Dedifferentiated amniotic fluid mesenchymal stem cell (primary cell): ENCODE measurements around the gene RHBDD1.
"Not testable (repeated sequence)": the region's sequence is repeated elsewhere in the genome, so short reads cannot be mapped to it uniquely, and the experiment has no call there.

Source experiments
- DNase-seq: peaks from one replicate; pipeline ENCODE4 v3.0.0-alpha.2; 2016; ENCODE audit errors: extremely low spot score

Gene RHBDD1

DNA sequence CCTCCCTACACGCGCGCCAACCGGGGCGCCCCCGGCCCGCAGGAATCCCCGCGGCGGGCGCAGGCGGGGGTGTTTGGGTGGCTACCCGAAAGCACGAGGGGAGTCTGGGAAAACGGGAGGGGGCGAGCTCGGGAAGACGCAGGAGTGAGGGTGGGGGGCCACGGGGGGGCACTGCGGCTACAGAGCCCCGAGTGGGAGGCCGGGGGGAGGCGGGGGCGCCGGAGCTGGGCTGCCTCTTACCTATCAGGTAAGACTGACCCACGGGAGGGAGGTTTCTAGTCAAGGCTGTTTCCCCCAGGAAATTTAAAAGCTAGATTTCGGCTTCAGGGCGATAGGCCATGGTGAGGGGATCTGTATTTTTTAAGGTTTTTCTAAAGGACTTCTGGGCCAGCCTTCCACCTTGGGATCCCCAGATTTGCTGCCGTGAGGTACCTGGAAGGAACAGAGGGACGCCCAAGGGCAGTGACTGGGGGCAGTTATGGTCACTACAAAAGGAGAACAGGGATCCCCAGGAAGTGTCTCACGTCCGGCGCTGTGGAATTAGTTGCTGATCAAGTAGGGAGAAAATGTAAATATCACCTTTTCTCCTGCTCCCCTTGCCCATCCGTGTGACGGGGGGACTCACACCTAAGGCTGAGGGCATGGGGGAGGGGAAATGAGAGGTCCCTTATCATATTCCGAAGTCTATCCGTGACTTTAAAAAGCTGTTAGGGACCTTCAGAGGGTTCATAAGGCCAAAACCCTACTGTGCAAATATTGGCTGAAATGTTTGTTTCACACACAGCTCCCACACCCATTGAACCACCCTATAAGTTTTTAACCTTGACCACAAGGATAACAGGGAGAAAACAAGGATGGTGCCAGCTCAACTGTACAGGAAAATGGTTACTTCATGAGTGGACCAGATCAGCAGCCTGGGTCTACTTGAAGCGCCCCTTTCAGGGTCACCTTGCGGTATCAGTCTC, 35.6 kb upstream of the RHBDD1 start:
- DNase-seq = no peak

DNA sequence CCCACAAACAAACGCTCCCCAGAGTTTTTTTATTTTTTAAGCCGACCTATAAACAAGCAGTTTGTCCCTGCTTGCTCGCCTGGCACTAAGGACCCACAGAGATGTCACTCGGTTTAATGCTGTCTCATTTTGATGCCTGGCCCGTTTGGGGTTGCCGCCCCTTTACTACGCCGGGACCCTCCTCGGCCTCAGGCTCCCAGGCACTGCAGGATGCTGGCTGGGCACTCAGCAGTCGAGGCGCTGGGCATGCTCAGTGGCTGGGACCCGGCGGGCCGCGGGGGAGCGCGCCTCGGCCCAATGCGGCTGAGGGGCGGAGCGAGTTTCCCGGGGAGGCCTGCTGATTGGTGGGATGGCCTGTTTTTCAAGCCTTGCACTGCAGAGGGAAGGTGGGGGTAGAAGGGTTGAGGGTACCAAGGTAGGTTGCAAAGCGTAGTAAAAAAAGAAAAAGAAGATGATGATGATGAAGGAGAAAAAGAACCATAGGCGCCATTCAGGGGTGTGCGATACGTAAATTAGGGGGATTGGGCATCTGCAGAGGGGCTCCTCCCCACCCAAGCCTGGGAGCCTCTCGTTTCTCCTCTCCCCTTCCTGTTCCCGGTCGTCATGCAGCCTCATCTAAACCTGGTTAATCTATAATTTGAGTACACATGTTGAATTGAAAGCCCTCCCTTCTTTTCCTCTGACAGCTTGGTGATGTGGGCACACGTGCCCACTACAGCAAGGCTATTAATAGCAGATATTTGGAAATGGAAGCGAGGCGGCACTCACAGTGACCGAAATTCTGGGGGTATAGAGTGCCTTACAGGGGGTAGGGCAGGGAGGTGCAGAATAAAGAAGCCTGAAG, 34.7 kb upstream of the RHBDD1 start:
- DNase-seq = no peak

DNA sequence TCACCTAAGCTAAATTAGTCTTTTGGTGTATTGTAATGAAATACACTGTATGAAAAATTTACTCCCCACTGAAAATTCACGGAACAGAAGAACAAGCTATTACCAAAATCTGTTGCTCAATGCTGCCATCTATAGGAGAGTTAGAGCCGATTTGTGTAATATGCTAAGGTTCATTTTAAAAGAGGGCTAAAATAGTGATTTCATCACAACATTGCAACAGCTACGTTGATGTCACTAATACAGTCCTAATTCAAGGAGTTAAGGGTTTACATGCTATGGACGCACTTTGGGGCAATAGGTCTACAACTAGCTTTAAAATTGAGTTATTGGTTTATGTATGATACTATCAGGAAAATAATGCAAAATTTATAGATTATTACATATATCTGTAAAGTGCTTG, 33.3 kb upstream of the RHBDD1 start:
- peak; percentile 93 for DNase-seq

DNA sequence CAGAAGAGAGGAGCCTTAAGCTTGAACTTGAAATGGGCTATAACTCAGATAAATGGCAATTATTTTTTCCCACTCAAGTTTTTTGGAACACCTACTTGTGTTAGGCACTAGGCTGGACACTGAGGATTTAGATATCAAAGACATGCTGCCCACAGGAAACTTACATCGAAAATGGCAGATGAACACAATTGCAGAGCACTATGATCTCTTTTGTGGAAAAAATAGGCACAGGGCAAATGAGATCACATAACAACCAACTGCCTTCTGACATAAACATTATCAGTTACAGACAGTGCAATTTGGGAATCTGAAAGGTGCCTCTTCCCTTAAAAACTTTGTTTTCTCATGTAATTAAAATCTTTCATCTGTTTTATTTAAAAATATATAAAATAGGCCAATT, 32.4 kb upstream of the RHBDD1 start:
- DNase-seq = no peak

DNA sequence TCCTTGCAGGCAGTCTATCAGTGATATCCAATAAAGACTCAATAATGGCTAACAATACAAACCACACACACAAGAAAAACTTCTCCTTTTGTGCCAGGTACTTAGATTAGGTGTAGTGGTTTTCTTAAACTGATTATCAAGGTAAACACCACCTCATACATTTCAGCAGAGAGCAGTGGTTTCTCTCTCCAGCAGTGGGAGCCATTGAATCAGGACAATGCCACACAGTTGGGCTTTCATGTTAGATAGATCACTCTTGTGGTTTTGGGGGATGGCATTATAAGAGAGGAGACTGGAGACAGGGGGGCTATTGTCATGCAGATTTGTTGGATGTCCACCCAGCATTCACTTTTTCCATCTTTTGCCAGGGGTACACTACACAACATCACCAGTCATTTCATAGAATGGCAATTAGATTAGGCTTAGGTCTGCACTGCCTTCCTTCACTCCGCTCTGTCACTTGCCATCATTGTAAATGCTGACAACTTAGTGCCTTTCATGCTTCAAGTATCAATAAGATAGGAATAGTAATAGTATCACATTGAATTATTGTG, 22.6 kb upstream of the RHBDD1 start:
- DNase-seq = no peak

DNA sequence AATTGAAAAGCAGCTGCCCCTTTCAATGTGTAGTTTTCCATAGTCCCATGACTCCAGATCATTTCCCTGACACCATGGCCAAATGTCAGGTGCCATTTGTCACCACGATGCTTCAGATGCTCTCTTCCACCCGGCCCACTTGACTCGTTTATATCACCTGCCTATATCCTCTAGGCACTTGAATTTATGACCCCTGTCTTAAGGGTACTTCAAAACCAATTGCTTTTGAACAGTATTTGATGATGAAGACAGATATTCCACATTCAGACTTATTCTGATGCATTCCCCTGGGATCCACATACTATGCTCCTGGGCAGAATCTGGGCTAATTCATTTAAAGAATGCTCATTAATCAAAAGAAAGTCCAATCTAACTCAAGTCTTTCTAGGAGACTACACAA, 16.9 kb upstream of the RHBDD1 start:
- DNase-seq = no peak

DNA sequence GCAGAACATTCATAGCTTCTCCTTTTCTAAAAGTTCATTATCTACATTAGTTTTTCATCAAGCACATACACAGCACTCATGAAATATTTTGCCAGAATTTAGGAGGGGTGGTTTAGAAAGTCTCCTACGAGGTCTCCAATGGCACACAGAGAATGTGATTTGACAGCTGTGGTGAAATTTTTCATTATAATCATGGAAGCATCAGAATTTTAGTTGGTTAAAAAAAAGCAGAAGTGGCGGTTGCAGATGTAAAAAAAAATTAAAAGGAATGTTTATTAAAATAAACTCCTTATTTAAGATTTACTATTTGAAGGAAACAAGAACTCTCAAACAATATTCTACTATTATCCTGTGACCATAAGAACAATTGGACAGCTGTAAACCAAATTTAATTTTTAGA, 10.8 kb upstream of the RHBDD1 start:
- no peak for DNase-seq

DNA sequence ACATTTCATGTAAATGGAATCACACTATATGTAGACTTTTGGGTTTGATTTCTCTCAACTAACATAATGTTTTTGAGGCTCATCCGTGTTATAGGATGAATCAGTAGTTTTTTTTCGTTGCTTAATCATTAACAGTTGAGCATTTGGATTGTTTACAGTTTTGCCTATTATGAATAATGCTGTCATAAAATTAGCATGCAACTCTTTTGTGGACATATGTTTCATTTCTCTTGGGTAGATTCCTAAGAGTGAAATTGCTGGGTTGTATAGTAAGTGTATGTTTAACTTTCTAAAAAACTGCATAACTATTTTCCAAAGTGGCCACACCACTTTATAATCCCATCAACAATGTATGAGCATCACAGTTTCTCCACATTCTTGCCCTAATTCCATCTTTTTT, 7.7 kb upstream of the RHBDD1 start:
- no peak for DNase-seq

DNA sequence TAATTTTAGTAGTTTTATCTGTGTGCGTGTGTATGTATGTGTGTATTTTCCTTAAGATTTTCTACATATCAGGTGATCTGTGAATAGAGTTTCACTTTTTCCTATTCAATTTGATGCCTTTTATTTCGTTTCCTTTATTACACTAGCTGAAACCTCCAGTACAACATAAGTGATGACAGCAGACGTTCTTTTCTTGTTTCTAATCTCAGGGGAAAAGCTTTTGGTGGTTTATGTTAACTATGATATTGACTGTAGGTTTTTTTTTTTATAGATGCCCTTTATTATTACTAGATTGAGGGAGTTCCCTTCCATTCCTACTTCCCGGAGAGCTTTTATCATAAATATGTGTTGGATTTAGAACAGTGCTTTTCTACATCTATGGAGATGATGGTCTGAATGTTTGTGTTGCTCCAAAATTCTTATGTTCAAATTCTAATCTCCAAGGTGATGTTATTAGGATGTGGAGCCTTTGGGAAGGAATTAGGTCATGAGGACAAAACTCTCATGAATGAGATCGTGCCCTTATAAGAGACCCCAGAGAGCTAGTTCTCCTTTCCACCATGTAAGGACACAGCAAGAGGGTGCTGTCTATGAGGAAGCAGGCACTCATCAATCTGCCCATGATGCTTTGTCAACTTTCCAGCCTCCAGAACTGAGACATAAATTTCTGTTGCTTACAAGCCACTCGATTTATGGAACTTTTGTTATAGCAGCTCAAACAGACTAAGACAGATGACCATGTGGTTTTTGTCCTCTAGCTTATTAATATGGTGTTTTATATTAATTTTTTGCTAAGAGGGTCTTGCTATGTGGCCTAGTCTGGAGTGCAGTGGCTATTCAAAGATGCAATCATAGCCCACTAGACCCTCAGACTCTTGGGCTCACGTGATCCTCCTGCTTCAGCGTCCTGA, 5.9 kb upstream of the RHBDD1 start:
- DNase-seq = no peak

DNA sequence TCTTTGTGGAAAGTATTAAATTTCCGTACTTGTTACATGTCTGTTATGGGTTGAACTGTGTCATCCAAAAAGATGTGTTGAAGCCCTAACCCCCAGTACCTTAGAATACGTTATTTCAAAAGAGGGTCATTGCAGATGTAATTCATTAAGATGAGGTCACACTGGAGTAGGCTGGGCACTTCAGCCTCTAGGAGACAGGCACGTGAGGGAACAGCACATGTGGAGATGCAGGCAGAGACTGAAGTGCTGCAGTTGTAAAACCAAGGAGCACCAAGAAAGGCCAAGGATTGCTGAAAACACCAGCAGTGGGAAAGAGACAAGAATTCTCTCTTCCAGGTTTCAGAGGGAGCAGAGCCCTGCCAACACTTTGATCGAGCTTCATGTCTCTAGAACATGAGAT, 4.6 kb upstream of the RHBDD1 start:
- no peak for DNase-seq

DNA sequence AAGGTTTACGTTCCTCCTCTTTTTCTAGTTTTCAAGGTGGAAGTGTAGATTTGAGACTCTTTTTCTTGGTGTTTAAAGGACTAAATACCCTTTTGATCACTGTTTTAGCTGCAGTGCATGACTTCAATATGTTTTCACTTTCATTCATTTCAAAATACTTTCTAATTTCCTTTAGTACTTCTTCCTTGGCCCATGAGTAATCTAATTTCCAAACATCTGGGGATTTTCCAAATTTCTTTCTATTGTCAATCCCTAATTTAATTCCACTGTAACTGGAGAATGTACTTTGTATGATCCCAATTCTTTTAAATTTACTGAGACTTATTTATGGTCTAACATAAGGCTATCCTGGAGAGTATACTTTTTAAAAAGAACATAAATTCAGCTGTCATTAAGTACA, 3.8 kb upstream of the RHBDD1 start:
- no peak for DNase-seq

DNA sequence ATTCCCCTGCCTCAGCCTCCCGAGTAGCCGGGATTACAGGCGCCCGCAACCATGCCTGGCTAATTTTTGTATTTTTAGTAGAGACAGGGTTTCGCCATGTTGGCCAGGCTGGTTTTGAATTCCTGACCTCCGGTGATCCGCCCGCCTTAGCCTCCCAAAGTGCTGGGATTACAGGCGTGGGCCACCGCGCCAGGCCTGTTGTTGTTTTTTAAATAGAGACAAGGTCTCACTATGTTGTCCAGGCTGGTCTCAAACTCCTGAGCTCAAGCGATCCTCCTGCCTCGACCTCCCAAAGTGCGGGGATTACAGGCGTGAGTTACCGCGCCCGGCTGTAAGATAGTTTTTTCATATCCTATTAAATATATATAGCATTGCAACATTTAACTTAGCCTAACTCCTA, 974 bp upstream of the RHBDD1 start:
- DNase-seq = not testable (repeated sequence)

DNA sequence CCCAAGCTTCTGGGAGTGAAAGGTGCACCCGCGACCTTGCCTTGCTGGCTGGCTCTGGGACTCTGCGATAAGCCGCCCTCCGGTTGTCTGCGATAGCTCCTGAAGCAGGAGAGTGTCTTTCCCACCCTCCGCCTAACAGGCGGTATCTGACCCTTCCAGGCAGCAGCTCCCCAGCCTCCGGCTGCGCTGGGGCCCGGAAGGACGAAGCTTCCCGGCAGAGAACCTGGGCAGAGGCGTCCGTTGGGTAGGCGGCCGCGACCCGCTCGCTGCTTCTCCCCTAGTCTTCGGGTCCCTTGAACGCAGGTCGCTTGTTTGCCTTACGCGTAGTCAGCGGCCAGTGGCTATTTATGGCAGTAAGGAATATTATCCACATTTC, 446 bp upstream of the RHBDD1 start:
- DNase-seq = no peak

DNA sequence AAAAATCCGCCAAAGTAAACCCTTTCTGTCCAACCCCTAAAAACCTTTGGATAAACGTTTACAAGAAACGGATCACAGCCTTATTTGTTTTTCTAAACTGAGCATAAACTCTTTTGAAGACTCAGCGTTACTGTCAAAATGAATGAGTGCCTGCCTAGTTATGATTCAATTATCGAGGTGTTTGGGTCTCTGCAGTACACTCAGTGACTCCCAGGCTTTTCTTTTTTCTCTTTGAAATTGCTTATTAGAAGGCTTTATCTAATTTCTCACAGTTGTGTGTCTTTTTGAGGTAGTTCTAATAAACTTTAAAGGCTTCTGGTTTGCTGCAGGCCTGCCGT, 663 bp downstream of the RHBDD1 start:
- DNase-seq = no peak

DNA sequence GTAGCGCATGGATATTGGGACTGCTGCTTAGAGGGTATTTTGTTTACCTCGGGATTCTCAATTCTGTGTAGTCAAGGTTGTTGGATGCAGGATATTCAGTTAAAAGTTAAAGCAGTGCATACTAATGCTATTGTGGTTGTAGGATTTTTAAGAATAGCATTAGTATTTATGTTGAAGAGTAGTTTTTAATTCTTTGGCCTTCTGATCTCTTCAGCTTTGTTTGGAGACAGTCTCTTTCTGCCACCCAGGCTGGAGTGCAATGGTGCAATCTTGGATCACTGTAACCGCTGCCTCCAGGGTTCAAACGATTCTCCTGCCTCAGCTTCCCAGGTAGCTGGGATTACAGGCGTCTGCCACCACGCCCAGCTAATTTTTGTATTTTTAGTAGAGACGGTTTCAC, 1.5 kb downstream of the RHBDD1 start:
- no peak for DNase-seq

DNA sequence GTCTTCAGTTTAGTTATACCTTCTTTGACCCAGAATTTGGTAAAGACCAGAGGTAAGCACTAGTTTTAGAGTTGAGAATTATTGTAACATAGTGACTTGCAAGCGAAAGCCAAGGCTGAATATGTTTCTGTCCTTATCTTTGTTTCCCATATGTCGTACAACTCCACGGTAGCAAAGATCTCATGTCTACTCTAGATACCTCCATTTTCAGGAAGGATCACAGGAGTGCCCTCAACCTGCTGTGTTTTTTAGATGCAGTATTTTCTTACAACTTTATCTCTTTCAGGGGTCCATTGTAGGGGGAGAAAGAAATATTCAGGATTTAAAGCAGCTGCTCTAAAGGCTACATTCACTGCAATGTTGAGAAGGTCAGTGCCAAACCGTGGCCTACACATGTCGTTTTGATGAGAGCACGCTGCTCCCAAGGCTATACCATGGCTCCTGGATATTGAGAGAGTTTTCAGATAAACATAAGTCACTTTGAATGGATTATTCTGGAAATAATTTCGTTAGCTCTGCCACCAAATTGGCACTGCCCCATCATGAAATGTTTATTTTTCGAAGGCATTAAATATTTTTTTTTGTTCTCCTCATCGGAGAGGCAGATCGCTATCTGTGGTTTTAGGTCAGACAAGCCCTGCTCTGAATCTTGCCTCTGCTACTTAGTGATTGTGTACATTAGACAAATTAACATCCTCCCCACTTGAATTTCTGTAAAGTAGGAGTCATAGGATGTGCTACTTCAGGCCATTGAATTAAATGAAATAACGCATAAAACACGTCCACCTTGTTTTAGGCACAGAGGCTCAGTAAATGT, 2.1 kb downstream of the RHBDD1 start:
- DNase-seq = no peak

DNA sequence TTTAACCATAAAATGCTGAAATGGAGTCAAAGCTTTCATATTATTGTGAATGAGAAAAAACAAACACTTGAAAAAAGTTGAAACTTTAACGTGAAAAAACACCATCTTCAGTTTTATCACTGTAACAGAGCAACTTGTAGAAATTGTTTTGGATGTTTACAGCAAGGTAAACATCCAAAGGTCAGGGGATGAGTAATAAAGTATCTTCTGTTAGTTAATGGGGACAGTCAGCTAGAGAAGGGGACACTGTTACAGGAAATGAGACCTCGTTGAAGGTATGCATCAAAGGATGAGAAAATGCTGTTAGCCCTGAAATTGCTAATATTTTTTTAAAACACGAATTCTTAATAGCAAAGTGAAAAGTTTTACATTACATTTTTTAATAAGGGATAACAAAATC, 2.9 kb downstream of the RHBDD1 start:
- DNase-seq = no peak

DNA sequence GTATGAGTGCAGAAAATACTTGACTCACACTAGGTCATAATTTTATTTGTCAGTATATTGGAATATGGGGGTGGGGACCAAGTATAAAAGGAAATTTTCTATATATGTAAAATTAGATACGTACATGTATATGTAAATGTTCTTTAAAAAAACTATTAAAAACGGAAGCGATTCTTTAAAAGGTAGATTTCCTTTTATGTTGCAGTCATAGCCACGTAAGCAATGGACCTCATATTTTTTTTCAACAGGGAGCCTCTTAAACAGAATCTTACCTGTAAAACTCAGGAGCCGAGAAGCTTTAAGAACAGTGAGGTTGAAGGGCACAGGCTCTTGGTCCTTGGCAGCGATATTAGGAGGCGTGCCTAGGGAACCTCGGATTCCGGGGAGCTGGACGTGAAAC, 3.3 kb downstream of the RHBDD1 start:
- no peak for DNase-seq

DNA sequence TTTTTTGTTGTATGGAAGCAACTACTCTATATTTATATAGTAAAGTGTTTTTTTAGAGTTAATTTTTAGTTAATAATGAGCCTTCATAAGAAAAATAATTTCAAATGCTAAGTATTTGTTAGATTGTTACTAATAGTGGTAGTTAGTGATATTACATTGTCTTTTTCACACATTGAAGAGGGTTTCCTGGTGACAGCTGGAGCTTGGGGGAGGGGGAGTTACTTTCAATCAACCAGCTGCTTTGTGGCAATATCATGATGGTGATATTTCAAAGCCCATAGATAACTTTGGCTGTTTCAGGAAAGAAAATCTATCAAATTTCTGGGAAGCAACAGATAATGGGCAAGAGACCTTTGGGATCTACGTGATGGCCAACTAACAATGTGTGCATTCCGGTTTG, 4.1 kb downstream of the RHBDD1 start:
- no peak for DNase-seq

DNA sequence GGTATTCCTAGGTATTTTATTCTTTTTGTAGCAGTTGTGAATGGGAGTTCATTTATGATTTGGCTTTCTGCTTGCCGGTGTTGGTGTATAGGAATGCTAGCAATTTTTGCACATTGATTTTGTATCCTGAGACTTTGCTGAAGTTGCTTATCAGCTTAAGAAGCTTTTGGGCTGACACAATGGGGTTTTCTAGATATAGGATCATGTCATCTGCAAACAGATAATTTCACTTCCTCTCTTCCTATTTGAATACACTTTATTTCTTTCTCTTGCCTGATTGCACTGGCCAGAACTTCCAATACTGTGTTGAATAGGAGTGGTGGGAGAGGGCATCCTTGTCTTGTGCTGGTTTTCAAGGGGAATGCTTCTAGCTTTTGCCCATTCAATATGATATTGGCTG, 7.1 kb downstream of the RHBDD1 start:
- DNase-seq = not testable (repeated sequence)
